PFSK-1 (cell line): ENCODE results near the gene ADAMTS2.

Experiments
- FOXP2 ChIP-seq: optimal IDR thresholded peaks from 2 replicates; pipeline ENCODE3; 2011; ENCODE audit warnings: borderline replicate concordance, control low read depth, inconsistent platforms; ENCODE audit not compliant: insufficient read depth; ENCODE audit errors: extremely low read length, extremely low read depth
- POLR2AphosphoS5 ChIP-seq: IDR thresholded peaks from 2 replicates; pipeline ENCODE4 v1.6.1; 2012; ENCODE audit warnings: low read depth, mild to moderate bottlenecking, control low read depth, low read length, moderate library complexity
- SIN3A ChIP-seq: IDR thresholded peaks from 2 replicates; pipeline ENCODE4 v1.6.1; 2012; ENCODE audit warnings: mild to moderate bottlenecking, low read length, moderate library complexity, borderline replicate concordance; ENCODE audit not compliant: insufficient read depth
- TAF1 ChIP-seq: IDR thresholded peaks from 2 replicates; pipeline ENCODE4 v1.6.1; 2012; ENCODE audit warnings: low read length, control low read depth, borderline replicate concordance; ENCODE audit not compliant: insufficient read depth
- TF ChIP-seq, protein P1 (sequence below), 2 experiments: IDR thresholded peaks; 2 replicates each; pipeline versions ENCODE4 v1.6.1 to v1.8.0; 2011 to 2012; ENCODE audit warnings: low read depth in 2 of 2, low read length in 2 of 2, control low read depth in 1 of 2, inconsistent platforms in 1 of 2, mild to moderate bottlenecking in 1 of 2, moderate library complexity in 1 of 2; ENCODE audit not compliant: insufficient read depth in 1 of 2

The ADAMTS2 gene

DNA sequence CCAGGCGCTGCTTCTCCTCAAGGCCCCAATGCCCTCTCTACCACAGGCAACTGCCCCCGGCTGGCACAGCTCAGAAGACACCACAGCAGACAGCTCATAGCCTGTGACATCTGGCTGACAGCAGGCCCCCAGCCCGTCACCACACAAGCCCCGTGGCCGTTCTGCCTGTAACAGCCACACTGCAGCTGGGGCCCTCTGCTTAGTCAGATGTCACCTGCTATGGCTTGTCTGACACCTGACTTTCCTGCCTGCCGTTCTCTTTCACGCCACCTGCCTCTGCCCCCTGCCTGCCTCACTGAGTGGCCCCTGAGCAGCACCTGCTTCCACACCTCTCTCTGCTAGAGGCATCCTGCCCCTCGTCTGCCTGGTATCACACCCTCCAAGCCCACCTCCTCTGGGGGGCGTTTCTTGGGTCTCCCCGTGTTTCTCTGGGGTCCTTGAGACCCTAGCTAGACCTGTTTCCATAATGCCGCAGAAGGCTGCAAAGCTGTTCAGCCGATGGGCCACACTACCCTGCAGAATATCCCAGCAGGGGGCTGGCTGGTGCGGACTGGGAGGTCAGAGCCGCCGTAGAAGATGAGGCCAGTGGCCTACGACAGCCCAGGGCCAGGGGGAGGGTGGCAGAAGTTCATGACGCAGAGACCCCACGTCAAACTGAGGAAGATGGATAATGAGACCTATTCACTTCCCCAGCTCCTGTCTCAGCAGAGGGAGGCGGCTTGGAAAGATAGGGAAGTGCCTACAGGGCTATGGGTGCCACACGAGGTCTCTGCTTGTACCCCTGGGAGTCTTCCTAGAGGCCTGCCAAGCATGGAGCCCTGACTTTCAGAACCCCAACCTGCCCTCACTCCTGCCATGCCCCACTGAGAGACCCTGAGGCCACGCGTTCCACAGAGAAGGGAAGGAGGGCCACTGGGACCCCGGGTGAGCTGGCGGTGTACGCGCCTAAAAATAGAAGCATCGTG is 190.0 kb downstream of the ADAMTS2 start:
- TF ChIP-seq FOXP2: no peak
- no peak for TF ChIP-seq SIN3A
- TF ChIP-seq POLR2AphosphoS5: no peak
- TF ChIP-seq, protein P1, sequence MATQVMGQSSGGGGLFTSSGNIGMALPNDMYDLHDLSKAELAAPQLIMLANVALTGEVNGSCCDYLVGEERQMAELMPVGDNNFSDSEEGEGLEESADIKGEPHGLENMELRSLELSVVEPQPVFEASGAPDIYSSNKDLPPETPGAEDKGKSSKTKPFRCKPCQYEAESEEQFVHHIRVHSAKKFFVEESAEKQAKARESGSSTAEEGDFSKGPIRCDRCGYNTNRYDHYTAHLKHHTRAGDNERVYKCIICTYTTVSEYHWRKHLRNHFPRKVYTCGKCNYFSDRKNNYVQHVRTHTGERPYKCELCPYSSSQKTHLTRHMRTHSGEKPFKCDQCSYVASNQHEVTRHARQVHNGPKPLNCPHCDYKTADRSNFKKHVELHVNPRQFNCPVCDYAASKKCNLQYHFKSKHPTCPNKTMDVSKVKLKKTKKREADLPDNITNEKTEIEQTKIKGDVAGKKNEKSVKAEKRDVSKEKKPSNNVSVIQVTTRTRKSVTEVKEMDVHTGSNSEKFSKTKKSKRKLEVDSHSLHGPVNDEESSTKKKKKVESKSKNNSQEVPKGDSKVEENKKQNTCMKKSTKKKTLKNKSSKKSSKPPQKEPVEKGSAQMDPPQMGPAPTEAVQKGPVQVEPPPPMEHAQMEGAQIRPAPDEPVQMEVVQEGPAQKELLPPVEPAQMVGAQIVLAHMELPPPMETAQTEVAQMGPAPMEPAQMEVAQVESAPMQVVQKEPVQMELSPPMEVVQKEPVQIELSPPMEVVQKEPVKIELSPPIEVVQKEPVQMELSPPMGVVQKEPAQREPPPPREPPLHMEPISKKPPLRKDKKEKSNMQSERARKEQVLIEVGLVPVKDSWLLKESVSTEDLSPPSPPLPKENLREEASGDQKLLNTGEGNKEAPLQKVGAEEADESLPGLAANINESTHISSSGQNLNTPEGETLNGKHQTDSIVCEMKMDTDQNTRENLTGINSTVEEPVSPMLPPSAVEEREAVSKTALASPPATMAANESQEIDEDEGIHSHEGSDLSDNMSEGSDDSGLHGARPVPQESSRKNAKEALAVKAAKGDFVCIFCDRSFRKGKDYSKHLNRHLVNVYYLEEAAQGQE (IDR thresholded peaks at IDR 0.05; ENCODE audit: insufficient read depth in 1 of 2, low read depth in 2 of 2, low read length in 2 of 2): no peak
- no peak for TF ChIP-seq TAF1

DNA sequence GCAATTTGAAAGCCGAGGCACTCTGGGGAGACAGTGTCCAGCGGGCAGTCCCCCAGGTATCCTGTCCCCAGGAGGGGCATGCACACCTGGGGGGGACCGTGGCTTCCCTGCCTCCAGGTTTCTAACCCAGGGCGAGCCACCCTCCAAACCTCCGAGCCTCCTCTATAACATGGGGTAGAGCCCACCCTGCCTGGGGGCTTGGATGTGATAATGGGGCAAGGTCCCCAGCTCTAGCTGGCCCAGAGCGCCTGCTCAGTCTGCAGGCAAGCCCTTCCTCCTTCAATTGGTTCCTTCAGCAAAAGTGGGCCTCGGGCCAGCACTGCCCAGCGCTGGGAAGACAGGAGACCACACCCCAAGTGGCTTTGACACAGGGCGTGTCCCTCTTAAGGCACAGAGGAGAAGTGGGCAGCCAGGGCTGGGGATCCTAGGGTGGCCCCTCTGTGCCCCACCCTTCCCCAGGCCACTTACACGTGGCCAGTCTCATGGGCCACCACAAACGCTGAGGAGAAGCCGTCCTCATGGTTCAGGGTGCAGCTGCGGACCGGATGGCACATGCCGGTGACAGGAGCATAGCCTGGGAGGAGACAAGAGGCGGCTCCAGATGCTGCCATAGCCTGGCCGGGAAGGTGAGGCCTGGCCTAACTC is 190.8 kb downstream of the ADAMTS2 start:
- TF ChIP-seq FOXP2 (no peak), SIN3A (no peak), TAF1 (no peak), POLR2AphosphoS5 (no peak)
- TF ChIP-seq, protein P1 (IDR thresholded peaks at IDR 0.05; ENCODE audit: insufficient read depth in 1 of 2, low read depth in 2 of 2, low read length in 2 of 2): no peak

DNA sequence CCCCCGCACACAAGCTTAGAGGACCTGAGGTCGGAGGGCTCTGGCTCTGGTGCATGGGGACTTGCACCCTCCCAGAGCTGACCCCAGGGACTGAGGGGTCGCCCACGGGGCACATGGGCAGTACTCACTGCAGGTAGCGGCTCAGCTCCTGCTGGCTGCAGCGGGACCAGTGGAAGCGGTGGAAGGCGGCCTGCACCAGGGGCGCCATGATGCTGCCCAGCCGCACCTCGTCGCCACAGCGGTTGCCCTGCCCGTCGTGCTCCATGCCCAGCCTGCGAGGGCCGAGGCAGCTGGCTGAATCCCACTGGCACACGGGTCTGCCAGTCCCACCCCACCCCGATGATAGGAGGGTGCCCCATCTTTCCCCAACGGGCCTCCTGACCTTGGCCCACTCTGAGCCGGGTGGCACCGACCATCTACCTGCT is 191.3 kb downstream of the ADAMTS2 start:
- TF ChIP-seq POLR2AphosphoS5 (no peak), SIN3A (no peak)

DNA sequence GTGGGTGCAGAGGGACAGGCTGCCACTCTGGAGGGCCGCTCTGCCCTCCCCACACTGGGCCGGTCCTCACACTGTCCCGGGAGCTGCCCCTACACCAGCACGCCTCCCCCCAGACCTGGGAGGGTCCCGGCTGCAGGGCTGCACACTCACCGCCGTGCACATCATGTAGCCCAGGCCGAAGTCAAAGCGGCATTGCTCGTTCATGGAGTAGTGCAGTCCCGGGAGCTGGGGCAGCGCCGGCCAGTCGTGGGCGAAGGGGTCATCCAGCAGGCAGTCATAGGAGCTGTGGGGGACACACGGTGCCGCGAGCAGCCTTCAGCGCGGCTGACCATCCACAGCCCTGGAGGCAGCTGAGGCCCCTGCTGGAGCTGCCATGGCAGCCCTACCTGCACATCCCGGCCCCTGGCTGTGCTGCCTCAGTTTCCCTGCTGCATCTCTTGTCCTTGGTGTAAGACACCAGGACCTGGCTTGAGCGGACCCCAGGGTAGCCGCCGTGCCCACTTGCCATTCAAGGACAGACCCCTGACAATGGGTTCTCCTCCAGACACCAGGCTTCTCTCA is 191.8 kb downstream of the ADAMTS2 start:
- TF ChIP-seq, protein P1 (IDR thresholded peaks at IDR 0.05; ENCODE audit: insufficient read depth in 1 of 2, low read depth in 2 of 2, low read length in 2 of 2): no peak
- TF ChIP-seq FOXP2 (no peak), POLR2AphosphoS5 (no peak)

DNA sequence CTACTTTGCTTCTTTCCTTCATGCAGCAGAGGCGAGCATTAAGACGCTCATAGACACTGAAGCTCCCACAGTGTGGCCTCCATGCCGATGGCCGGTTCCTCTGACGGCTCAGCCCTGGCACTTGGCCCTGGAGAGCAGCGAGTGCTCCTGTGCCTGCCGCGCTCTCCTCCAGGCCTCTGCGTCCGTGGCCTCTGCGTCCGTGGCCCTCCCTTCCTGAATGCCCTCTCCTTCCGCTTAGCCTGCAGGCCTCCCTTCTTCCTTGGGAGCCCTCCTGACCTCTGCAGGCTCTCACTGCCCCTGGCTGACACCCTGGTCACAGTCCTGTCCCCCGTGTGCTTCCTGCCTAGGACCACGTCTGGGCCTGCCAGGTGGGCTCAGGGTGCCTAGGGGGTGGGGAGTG is 192.3 kb downstream of the ADAMTS2 start:
- TF ChIP-seq TAF1: no peak
- no peak for TF ChIP-seq FOXP2
- no peak for TF ChIP-seq POLR2AphosphoS5
- TF ChIP-seq, protein P1 (IDR thresholded peaks at IDR 0.05; ENCODE audit: insufficient read depth in 1 of 2, low read depth in 2 of 2, low read length in 2 of 2): no peak
- TF ChIP-seq SIN3A: no peak
